EH (cell line): ENCODE data around the gene NRXN3.

Source experiments
- DNase-seq: peaks from one replicate; pipeline ENCODE4 v3.0.0-alpha.2; 2015; ENCODE audit warnings: low read depth

NRXN3 gene

GRCh38 chr14:79904497-79904896 lies 1734.3 kb downstream of the NRXN3 start:
- no peak for DNase-seq

GRCh38 chr14:79906994-79907393 lies 1736.8 kb downstream of the NRXN3 start:
- DNase-seq, result no peak

- no peak for DNase-seq
Observed at GRCh38 chr14:79910086-79910485, 1739.9 kb downstream of the NRXN3 start.

GRCh38 chr14:79911744-79912143 lies 1741.6 kb downstream of the NRXN3 start:
- DNase-seq, result no peak

- DNase-seq, result no peak
Observed at GRCh38 chr14:79914595-79914994, 1744.4 kb downstream of the NRXN3 start.

GRCh38 chr14:79915406-79915805 lies 1745.2 kb downstream of the NRXN3 start:
- no peak for DNase-seq

- DNase-seq, result no peak
Observed at GRCh38 chr14:79916281-79916680, 1746.1 kb downstream of the NRXN3 start.

- DNase-seq, result no peak
Observed at GRCh38 chr14:79916892-79917291, 1746.7 kb downstream of the NRXN3 start.
